IgD-negative memory B cell (primary cell): ENCODE measurements around the gene SNUPN. TPM values are rescaled to one million over a fixed set of nuclear protein-coding genes. Genes with fewer than 3 reads are reported as not detected.

Source experiments
- H3K27ac Mint-ChIP-seq, 3 donors: one replicate each; pipeline ENCODE4 v1.8.0; 2020 to 2022; ENCODE audit warnings: mild to moderate bottlenecking in 3 of 3, mixed read lengths in 3 of 3, moderate library complexity in 1 of 3
- H3K27me3 Mint-ChIP-seq: one replicate; pipeline ENCODE4 v1.8.0; 2021; ENCODE audit warnings: mixed read lengths
- H3K36me3 Mint-ChIP-seq: one replicate; pipeline ENCODE4 v1.8.0; 2020; ENCODE audit warnings: mild to moderate bottlenecking, mixed read lengths
- H3K4me1 Mint-ChIP-seq, 3 donors: one replicate each; pipeline ENCODE4 v1.8.0; 2020 to 2022; ENCODE audit warnings: mixed read lengths in 3 of 3, mild to moderate bottlenecking in 1 of 3
- H3K4me3 Mint-ChIP-seq, 4 donors: one replicate each; pipeline ENCODE4 v1.8.0; 2020 to 2022; ENCODE audit warnings: mild to moderate bottlenecking in 4 of 4, mixed read lengths in 4 of 4, moderate library complexity in 3 of 4
- H3K9me3 Mint-ChIP-seq, 3 donors: one replicate each; pipeline ENCODE4 v1.8.0; 2020 to 2021; ENCODE audit warnings: mixed read lengths in 3 of 3, mild to moderate bottlenecking in 1 of 3
- polyA plus RNA-seq: library from polyadenylated mRNA; unstranded; fragments of 300-500 nt; fragmentation: Illumina TruSeq; gene quantifications from one replicate; pipeline ENCODE4 v1.2.3, GENCODE V29; 2021

SNUPN gene
- polyA plus RNA-seq, 1 donor from 2014 or later = 25.4 TPM

DNA sequence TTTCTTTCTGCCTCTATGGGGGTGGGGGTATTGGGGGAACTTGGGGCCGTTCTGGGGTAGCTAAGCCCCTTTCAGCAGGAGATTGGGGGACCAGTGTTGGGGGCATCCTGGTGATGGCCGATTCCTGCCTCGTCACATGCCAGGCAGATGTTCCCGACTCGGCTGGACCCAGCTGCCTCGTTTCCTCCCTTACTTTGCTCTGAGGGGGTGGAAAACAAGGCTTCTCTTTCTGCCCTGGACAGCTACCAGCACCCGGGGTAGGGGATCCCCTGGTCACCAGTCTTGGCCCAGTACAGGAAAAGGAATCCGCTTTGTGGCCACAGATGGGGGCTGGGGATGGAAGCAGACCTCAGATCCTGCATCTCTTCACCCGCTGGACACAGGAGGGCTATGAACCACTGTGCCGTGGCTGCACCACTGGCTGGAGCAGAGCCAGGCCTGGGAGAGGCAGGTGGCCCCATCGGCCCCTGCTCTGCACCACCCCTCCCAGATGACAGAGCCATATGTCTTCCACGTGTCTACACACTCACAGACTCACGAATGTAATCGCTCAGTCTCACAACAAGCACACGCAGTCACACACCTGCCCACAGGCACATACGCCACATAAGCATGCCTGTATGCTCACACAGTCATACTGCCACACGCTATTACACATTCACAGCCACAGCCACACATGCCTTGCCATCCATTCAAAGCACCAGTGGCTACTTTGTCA is 34.6 kb upstream of the SNUPN start:
- H3K27ac Mint-ChIP-seq = no peak overlapping the region

DNA sequence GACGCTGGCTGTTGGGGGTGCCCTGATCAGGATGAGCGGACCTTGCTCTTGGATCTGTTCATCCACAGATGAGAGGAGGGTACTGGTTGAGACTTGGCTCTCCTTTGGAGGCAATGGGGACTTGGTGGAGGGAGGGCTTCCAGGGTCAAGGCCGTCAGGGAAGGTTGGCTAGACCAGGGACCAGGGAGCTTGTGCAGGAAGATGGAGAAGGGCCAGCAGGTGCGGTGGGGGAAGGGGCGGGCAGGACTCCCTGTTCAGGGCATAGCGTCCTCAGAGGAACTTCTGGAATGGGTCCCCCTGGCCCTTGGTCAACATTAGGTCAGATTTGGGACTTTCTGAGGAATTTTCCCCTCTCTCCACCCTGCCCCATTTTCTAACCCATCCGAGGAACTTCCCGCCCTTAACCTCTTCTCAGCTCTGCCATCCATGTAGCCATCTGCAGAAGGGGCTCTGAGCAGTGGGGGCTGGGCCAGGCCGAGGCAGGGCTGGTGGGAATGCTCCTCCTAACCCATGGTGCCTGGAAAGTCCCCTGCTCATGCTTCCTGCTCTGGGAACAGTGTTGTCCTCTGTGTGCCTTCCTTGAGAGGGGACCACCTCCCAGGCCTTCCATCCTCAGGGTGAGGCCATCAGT is 33.7 kb upstream of the SNUPN start:
- Mint-ChIP-seq H3K4me3 (no peak overlapping the region), H3K9me3 (no peaks in the 10 kb centered on the region), H3K27me3 (no peaks in the 10 kb centered on the region), H3K36me3 (no peaks in the 10 kb centered on the region), H3K4me1 (no peaks in the 10 kb centered on the region), H3K27ac (no peak overlapping the region)

More for the DNA sequence above, 34.6 kb upstream of the SNUPN start:
- Mint-ChIP-seq H3K4me3 (no peak overlapping the region), H3K9me3 (no peaks in the 10 kb centered on the region), H3K4me1 (no peaks in the 10 kb centered on the region), H3K36me3 (no peaks in the 10 kb centered on the region), H3K27me3 (peaks cover 4% of the 10 kb centered on the region)

DNA sequence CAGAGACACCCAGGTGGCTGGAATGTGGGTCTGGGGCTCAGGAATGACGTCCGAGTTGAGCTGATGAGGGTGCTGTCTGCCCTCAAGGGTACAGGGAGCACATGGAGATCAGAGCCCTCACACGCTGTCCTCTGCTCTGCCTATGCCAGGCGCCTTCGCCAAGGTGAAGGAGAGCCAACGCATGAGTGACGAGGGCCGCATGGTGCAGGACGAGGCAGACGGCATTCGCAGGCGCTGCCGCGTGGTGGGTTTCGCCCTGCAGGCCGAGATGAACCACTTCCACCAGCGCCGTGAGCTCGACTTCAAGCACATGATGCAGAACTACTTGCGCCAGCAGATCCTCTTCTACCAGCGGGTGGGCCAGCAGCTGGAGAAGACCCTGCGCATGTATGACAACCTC is 31.3 kb upstream of the SNUPN start:
- Mint-ChIP-seq H3K9me3 (no peaks in the 10 kb centered on the region), H3K27me3 (no peaks in the 10 kb centered on the region), H3K4me1 (peaks cover 0 to 1% (median 0%) of the 10 kb centered on the region in 3 donors), H3K36me3 (no peaks in the 10 kb centered on the region), H3K27ac (no peak overlapping the region), H3K4me3 (no peak overlapping the region)

DNA sequence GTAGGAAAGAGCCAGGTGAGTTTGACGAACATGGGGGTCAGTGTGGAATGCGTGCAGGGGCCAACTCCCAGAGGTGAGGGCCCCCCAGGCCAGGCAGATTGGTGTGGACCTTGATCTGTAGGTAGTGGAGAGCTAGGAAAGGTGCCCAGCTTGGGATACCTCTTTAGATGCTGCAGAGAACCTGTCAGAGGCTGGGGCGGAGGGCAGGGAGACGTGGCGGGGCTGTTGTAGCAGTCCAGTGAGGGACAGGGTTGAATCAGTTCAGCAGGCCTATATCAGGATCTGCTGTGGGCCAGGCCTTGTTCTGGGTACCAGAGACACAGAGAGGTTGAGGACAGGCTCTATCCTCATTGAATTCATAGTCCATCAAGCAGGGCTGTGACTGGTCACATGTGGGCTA is 30.8 kb upstream of the SNUPN start:
- Mint-ChIP-seq H3K27ac (peak overlapping the region in 1 of 3 donors; percentile 81), H3K4me3 (no peak overlapping the region), H3K36me3 (no peaks in the 10 kb centered on the region), H3K4me1 (peaks cover 0 to 3% (median 0%) of the 10 kb centered on the region in 3 donors), H3K9me3 (no peaks in the 10 kb centered on the region), H3K27me3 (no peaks in the 10 kb centered on the region)

DNA sequence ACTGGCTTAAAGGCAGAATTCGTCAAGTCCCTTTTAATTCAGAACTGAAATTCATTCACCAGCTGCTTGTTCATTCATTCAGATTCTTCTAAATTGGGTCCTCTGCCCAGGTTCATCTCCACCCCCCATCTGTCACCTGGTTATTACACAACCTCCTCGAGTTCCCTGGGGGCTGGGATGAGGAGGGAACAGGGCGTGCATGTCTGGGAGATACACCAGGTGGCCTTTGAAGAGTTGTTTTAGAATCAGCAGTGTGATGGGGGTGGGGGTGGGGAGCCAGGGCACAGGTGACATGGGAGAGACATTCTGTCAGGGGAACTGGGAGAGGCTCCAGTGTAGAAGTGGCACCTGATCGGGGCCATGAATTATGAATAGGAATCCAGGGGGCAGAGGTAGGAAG is 30.4 kb upstream of the SNUPN start:
- H3K9me3 Mint-ChIP-seq = no peaks in the 10 kb centered on the region
- H3K4me1 Mint-ChIP-seq = peaks cover 0 to 3% (median 0%) of the 10 kb centered on the region in 3 donors
- H3K27me3 Mint-ChIP-seq = no peaks in the 10 kb centered on the region
- peak overlapping the region in 1 of 3 donors; percentile 81 for H3K27ac Mint-ChIP-seq
- no peaks in the 10 kb centered on the region for H3K36me3 Mint-ChIP-seq
- H3K4me3 Mint-ChIP-seq = no peak overlapping the region

DNA sequence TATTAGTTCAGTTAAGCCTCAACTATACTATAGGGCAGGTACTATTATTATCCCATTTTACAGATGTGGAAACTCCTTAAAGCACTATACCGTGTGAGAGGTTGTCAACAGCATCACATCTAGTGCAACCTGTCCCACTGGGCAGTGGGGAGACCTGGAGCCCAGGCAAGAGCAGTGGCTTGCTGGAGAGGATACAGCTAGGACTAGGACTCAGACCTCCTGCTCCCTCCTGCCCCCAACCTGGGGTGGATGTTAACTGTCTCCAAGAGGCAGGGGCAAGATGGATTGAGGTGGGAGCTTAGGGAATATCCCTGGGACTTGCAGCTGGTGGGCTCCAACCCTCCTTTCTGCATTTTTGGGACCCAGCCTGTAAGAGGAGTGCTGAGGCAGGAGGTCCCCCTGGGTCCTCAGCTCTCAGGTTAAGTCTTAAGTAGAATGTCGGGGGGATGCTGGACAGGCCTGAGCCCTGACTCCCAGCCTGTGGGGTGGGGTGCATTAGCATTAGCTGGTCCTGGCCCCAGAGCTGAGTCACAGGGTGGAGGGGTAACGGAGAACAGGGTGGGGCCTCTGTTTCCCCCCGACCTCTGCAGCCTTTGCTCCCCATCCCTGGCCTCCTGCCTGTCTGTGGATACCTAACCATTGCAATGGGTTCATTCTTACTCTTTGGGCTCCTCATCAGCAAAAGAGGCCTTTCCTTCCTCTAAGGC is 28.8 kb upstream of the SNUPN start:
- Mint-ChIP-seq H3K9me3 (no peaks in the 10 kb centered on the region), H3K36me3 (no peaks in the 10 kb centered on the region), H3K4me1 (peaks cover 0 to 3% (median 0%) of the 10 kb centered on the region in 3 donors), H3K27ac (no peak overlapping the region), H3K4me3 (peak overlapping the region in 1 of 4 donors; percentile 70), H3K27me3 (no peaks in the 10 kb centered on the region)

GRCh38 chr15:75653347-75653913 is 27.9 kb upstream of the SNUPN start:
- peak overlapping the region in 1 of 4 donors; percentile 65 for H3K4me3 Mint-ChIP-seq
- H3K27ac Mint-ChIP-seq = no peak overlapping the region
- peaks cover 0 to 3% (median 0%) of the 10 kb centered on the region in 3 donors for H3K4me1 Mint-ChIP-seq
- H3K27me3 Mint-ChIP-seq = peaks cover 6% of the 10 kb centered on the region
- H3K9me3 Mint-ChIP-seq = no peaks in the 10 kb centered on the region
- H3K36me3 Mint-ChIP-seq = no peaks in the 10 kb centered on the region

- H3K4me1 Mint-ChIP-seq = peaks cover under 1 to 5% (median 2%) of the 10 kb centered on the region in 3 donors
- H3K27me3 Mint-ChIP-seq = peaks cover 9% of the 10 kb centered on the region
- no peaks in the 10 kb centered on the region for H3K9me3 Mint-ChIP-seq
- no peaks in the 10 kb centered on the region for H3K36me3 Mint-ChIP-seq
- H3K27ac Mint-ChIP-seq = peak overlapping the region in 1 of 3 donors; percentile 31
- H3K4me3 Mint-ChIP-seq = peak overlapping the region in 1 of 4 donors; percentile 32
These were observed 26.5 kb upstream of the SNUPN start for GRCh38 chr15:75651810-75652543.

DNA sequence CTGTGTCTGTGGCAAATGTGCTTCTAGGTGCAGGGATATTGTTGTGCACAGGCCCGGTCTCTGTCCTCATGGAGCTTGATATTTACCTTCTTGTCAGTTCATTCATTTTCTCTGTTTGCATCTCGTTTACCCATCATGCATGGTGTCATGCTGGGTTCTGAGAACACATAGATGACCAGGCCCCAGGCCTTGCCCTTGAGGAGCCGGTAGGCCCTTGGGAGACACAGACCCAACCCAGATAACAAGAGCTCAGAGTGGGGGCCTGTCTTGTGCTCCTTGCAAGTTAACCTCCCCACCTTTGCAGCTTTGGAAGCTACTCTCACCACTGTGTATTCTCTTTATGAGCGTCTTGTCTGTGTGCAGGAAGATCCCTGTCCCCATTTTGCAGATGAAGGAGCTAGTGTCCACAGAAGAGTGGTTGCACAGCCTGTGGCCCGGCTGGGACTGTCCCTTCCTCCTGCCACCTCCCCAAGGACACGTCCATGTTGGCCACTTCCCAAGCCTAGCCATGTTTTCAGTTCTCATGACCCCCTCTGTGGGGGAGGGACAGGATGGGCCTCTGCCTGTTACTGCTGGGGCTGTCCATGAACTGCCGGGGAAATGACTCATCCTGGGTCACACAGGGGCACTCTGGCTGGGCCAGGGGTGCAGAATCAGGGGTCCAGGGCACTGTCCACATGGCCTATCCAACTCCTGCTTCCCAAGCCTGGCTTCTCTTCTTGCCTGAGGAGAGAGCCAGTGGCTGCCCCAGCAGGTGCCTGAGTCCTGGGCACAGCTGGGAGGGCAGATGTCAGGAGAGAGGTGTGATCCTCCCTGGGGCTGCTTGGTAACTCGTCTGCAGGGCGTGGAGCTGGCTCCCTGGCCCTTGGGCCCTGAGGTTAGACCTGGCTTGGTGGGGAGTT is 25.6 kb upstream of the SNUPN start:
- Mint-ChIP-seq H3K27me3 (peaks cover 11% of the 10 kb centered on the region), H3K4me1 (peaks cover 7 to 10% (median 8%) of the 10 kb centered on the region in 3 donors), H3K4me3 (peak overlapping the region in 3 of 4 donors; percentile 37 to 65 (median 54)), H3K36me3 (no peaks in the 10 kb centered on the region), H3K9me3 (no peaks in the 10 kb centered on the region), H3K27ac (peak overlapping the region in 2 of 3 donors; percentile 31 to 46)

- Mint-ChIP-seq H3K27me3 (peaks cover 11% of the 10 kb centered on the region), H3K4me1 (peaks cover 7 to 10% (median 9%) of the 10 kb centered on the region in 3 donors), H3K4me3 (peak overlapping the region in 1 of 4 donors; percentile 75), H3K27ac (peak overlapping the region in 1 of 3 donors; percentile 68), H3K36me3 (no peaks in the 10 kb centered on the region), H3K9me3 (no peaks in the 10 kb centered on the region)
These were observed 24.3 kb upstream of the SNUPN start for GRCh38 chr15:75649848-75650247.

DNA sequence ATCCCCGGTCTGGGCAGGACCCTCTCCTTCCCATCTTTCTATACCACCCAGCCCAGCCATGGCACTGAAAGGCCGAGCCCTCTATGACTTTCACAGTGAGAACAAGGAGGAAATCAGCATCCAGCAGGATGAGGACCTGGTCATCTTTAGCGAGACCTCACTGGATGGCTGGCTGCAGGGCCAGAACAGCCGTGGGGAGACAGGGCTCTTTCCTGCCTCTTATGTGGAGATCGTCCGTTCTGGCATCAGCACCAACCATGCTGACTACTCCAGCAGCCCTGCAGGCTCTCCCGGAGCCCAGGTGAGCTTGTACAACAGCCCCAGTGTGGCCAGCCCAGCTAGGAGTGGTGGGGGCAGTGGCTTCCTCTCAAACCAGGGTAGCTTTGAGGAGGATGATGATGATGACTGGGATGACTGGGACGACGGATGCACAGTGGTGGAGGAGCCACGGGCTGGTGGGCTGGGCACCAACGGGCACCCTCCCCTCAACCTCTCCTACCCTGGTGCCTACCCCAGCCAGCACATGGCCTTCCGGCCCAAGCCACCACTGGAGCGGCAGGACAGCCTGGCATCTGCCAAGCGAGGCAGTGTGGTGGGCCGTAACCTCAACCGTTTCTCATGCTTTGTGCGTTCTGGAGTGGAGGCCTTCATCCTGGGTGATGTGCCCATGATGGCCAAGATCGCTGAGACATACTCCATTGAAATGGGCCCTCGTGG is 23.7 kb upstream of the SNUPN start:
- Mint-ChIP-seq H3K4me3 (peak overlapping the region; percentile 75 to 92 (median 86)), H3K9me3 (no peaks in the 10 kb centered on the region), H3K27me3 (peaks cover 11% of the 10 kb centered on the region), H3K27ac (peak overlapping the region in 1 of 3 donors; percentile 68), H3K36me3 (no peaks in the 10 kb centered on the region), H3K4me1 (peaks cover 7 to 10% (median 9%) of the 10 kb centered on the region in 3 donors)

DNA sequence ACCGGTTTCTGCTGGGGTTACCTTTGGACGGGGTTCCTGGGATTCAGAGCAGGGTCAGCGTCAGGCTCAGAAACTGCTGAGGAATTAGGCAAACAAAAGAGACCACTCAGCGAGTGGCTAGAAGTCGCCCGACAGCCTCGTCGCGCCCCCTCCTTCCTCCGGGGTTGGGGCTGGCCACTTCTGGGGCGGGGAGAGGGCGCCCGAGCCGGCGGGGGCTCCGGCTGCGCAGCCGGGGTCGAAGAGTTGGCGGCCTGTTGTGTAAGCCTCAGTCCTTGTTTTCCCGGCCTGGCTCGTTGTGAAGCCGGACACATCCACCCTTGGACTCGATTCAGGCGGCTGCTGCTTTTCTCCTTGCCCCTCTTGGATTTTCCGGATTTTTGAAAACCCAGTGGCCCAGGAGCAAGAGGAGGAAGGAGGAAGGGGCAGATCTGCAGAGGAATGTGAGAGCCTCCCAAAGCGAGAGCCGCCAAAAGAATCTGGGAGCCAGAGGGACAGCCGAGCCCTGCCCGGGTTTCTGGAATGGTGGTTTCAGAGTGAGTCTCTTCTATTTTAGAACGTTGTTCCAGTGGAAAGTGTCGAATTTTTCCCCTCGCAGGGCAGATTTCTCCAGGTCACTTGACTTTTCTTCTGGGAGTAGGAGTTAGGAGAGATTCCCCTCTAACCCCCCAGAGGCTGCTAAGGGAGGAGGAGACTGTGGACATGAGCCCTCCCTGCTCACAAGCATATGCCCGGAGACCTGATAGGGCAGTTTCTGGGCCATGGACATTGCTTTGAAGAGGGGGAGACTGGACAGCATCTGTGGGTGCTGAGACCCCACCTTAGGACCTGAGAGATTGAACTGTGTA is 22.9 kb upstream of the SNUPN start:
- H3K36me3 Mint-ChIP-seq = no peaks in the 10 kb centered on the region

More for the DNA sequence above, 22.9 kb upstream of the SNUPN start:
- no peaks in the 10 kb centered on the region for H3K9me3 Mint-ChIP-seq
- H3K27me3 Mint-ChIP-seq = peaks cover 11% of the 10 kb centered on the region
- peaks cover 10 to 14% (median 12%) of the 10 kb centered on the region in 3 donors for H3K4me1 Mint-ChIP-seq
- no peak overlapping the region for H3K27ac Mint-ChIP-seq
- peak overlapping the region; percentile 75 to 92 (median 86) for H3K4me3 Mint-ChIP-seq
